BLaER1 (cell line): ENCODE results near the gene SCARB1.

ENCODE experiments used
- H3K27ac ChIP-seq: shearing (Covaris generic); formaldehyde crosslinking; 2 replicates; pipeline ENCODE4 v1.8.1; 2022
- H3K27me3 ChIP-seq: shearing (Covaris generic); formaldehyde crosslinking; 2 replicates; pipeline ENCODE4 v1.8.1; 2022
- H3K36me3 ChIP-seq: shearing (Covaris generic); formaldehyde crosslinking; 2 replicates; pipeline ENCODE4 v1.8.1; 2022
- H3K4me1 ChIP-seq: shearing (Covaris generic); formaldehyde crosslinking; 2 replicates; pipeline ENCODE4 v1.8.1; 2022
- H3K4me2 ChIP-seq: shearing (Covaris generic); formaldehyde crosslinking; 2 replicates; pipeline ENCODE4 v1.8.1; 2022
- H3K4me3 ChIP-seq: shearing (Covaris generic); formaldehyde crosslinking; 2 replicates; pipeline ENCODE4 v1.8.1; 2022
- H3K9ac ChIP-seq: shearing (Covaris generic); formaldehyde crosslinking; 2 replicates; pipeline ENCODE4 v1.8.1; 2022
- H3K9me3 ChIP-seq: shearing (Covaris generic); formaldehyde crosslinking; 2 replicates; pipeline ENCODE4 v1.8.1; 2022
- H4K20me1 ChIP-seq: shearing (Covaris generic); formaldehyde crosslinking; 2 replicates; pipeline ENCODE4 v1.8.1; 2022
- Cebpa-rat ChIP-seq: shearing (Covaris generic); IDR thresholded peaks from 2 replicates; pipeline ENCODE4 v1.8.1; 2022

The SCARB1 gene

GRCh38 chr12:124822218-124822617 lies 41.4 kb downstream of the SCARB1 start:
- Histone ChIP-seq H3K9me3 (no peaks in the 10 kb centered on the region), H3K4me1 (0 out of 2 replicates have a peak, but pooled peaks cover 15% of the 10 kb centered on the region), H3K36me3 (peaks cover 80% of the 10 kb centered on the region), H3K4me2 (no peak overlapping the region), H3K27me3 (no peaks in the 10 kb centered on the region), H3K9ac (no peak overlapping the region), H3K27ac (no peak overlapping the region), H3K4me3 (no peak overlapping the region), H4K20me1 (peaks cover 100% of the 10 kb centered on the region)
- no peak for TF ChIP-seq Cebpa-rat

- H3K4me3 ChIP-seq, result no peak overlapping the region
- no peaks in the 10 kb centered on the region for H3K9me3 ChIP-seq
- H3K36me3 ChIP-seq, result peaks cover 87% of the 10 kb centered on the region
- H4K20me1 ChIP-seq, result peaks cover 100% of the 10 kb centered on the region
- H3K4me1 ChIP-seq, result 0 out of 2 replicates have a peak, but pooled peaks cover 15% of the 10 kb centered on the region
- no peak overlapping the region for H3K4me2 ChIP-seq
- H3K9ac ChIP-seq, result no peak overlapping the region
- no peak for TF ChIP-seq Cebpa-rat
- no peak overlapping the region for H3K27ac ChIP-seq
- no peaks in the 10 kb centered on the region for H3K27me3 ChIP-seq
Measured at GRCh38 chr12:124821252-124822200, 42.1 kb downstream of the SCARB1 start.

- Histone ChIP-seq H3K36me3 (peaks cover 90% of the 10 kb centered on the region), H3K4me3 (no peak overlapping the region), H3K9ac (no peak overlapping the region), H3K27ac (no peak overlapping the region), H3K27me3 (no peaks in the 10 kb centered on the region), H4K20me1 (peaks cover 100% of the 10 kb centered on the region), H3K4me1 (0 out of 2 replicates have a peak, but pooled peaks cover 5% of the 10 kb centered on the region), H3K4me2 (no peak overlapping the region), H3K9me3 (no peaks in the 10 kb centered on the region)
- TF ChIP-seq Cebpa-rat, result no peak
Measured at GRCh38 chr12:124820199-124820598, 43.5 kb downstream of the SCARB1 start.

GRCh38 chr12:124819525-124819924 lies 44.1 kb downstream of the SCARB1 start:
- H3K9me3 ChIP-seq, result no peaks in the 10 kb centered on the region
- no peak overlapping the region for H3K4me3 ChIP-seq
- H3K9ac ChIP-seq, result no peak overlapping the region
- TF ChIP-seq Cebpa-rat, result no peak
- H3K4me1 ChIP-seq, result 0 out of 2 replicates have a peak, but pooled peaks cover under 1% of the 10 kb centered on the region
- H3K27ac ChIP-seq, result no peak overlapping the region
- H3K4me2 ChIP-seq, result no peak overlapping the region
- peaks cover 92% of the 10 kb centered on the region for H3K36me3 ChIP-seq
- no peaks in the 10 kb centered on the region for H3K27me3 ChIP-seq
- peaks cover 100% of the 10 kb centered on the region for H4K20me1 ChIP-seq

GRCh38 chr12:124819080-124819479 lies 44.6 kb downstream of the SCARB1 start:
- no peaks in the 10 kb centered on the region for H3K27me3 ChIP-seq
- H3K9me3 ChIP-seq, result no peaks in the 10 kb centered on the region
- H3K36me3 ChIP-seq, result peaks cover 92% of the 10 kb centered on the region
- peaks cover 100% of the 10 kb centered on the region for H4K20me1 ChIP-seq
- TF ChIP-seq Cebpa-rat, result no peak
- no peak overlapping the region for H3K4me3 ChIP-seq
- H3K4me1 ChIP-seq, result no peaks in the 10 kb centered on the region
- no peak overlapping the region for H3K4me2 ChIP-seq
- no peak overlapping the region for H3K27ac ChIP-seq
- H3K9ac ChIP-seq, result no peak overlapping the region

- Histone ChIP-seq H3K9me3 (no peaks in the 10 kb centered on the region), H4K20me1 (peaks cover 98% of the 10 kb centered on the region), H3K4me1 (no peaks in the 10 kb centered on the region), H3K9ac (no peak overlapping the region), H3K27ac (no peak overlapping the region), H3K27me3 (no peaks in the 10 kb centered on the region), H3K36me3 (peaks cover 98% of the 10 kb centered on the region), H3K4me3 (no peak overlapping the region), H3K4me2 (no peak overlapping the region)
- TF ChIP-seq Cebpa-rat, result no peak
Measured at GRCh38 chr12:124817076-124818000, 46.3 kb downstream of the SCARB1 start.

GRCh38 chr12:124816295-124816854 lies 47.3 kb downstream of the SCARB1 start:
- TF ChIP-seq Cebpa-rat, result no peak
- Histone ChIP-seq H3K4me2 (no peak overlapping the region), H3K4me1 (no peaks in the 10 kb centered on the region), H4K20me1 (peaks cover 98% of the 10 kb centered on the region), H3K9me3 (no peaks in the 10 kb centered on the region), H3K9ac (no peak overlapping the region), H3K4me3 (no peak overlapping the region), H3K36me3 (peaks cover 98% of the 10 kb centered on the region), H3K27ac (no peak overlapping the region), H3K27me3 (no peaks in the 10 kb centered on the region)

GRCh38 chr12:124814741-124815613 lies 48.7 kb downstream of the SCARB1 start:
- Histone ChIP-seq H3K9ac (no peak overlapping the region), H3K9me3 (no peaks in the 10 kb centered on the region), H3K4me3 (no peak overlapping the region), H3K4me1 (no peaks in the 10 kb centered on the region), H3K27me3 (no peaks in the 10 kb centered on the region), H3K4me2 (no peak overlapping the region), H3K27ac (no peak overlapping the region), H4K20me1 (peaks cover 96% of the 10 kb centered on the region), H3K36me3 (peaks cover 100% of the 10 kb centered on the region)
- no peak for TF ChIP-seq Cebpa-rat

GRCh38 chr12:124813782-124814181 lies 49.9 kb downstream of the SCARB1 start:
- Histone ChIP-seq H3K4me2 (no peak overlapping the region), H3K27ac (no peak overlapping the region), H3K9ac (no peak overlapping the region), H3K4me3 (no peak overlapping the region), H3K36me3 (peaks cover 100% of the 10 kb centered on the region), H3K9me3 (no peaks in the 10 kb centered on the region), H3K4me1 (no peaks in the 10 kb centered on the region), H3K27me3 (no peaks in the 10 kb centered on the region), H4K20me1 (peaks cover 96% of the 10 kb centered on the region)
- TF ChIP-seq Cebpa-rat, result no peak
